Stimulated activated CD4-positive, alpha-beta T cell treated with anti-CD3 and anti-CD28 coated beads, TNF-alpha, amount 100 ng/mL, for 48 hours (primary cell): ENCODE results near the gene ZNF280C.
"Not testable (repeated sequence)": the region's sequence is repeated elsewhere in the genome, so short reads cannot be mapped to it uniquely, and the experiment has no call there.

Experiments
- DNase-seq, 3 donors: peaks; one replicate each; pipeline ENCODE4 v3.0.0-alpha.2; 2020; ENCODE audit warnings: low read depth in 3 of 3

The ZNF280C gene

GRCh38 chrX:130268449-130269170 is at the start of gene ZNF280C:
Gene ZNF280C (minus strand): TSS chrX:130268899. CDS start chrX:130260449, 8,450 bp downstream.
- DNase-seq = peak; percentile 80 to 90 (median 84)

GRCh38 chrX:130304587-130305368 is 36.1 kb upstream of the ZNF280C start:
- no peak for DNase-seq

- no peak for DNase-seq
These were observed 33.3 kb upstream of the ZNF280C start for GRCh38 chrX:130301977-130302376.

GRCh38 chrX:130301405-130301804 is 32.7 kb upstream of the ZNF280C start:
- DNase-seq = no peak

- no peak for DNase-seq
These were observed 31.2 kb upstream of the ZNF280C start for GRCh38 chrX:130300010-130300282.

GRCh38 chrX:130299279-130300009 is 30.7 kb upstream of the ZNF280C start:
- DNase-seq = no peak

GRCh38 chrX:130296743-130297142 is 28.0 kb upstream of the ZNF280C start:
- no peak for DNase-seq

- no peak for DNase-seq
These were observed 27.6 kb upstream of the ZNF280C start for GRCh38 chrX:130296297-130296678.

- DNase-seq = no peak
These were observed 27.0 kb upstream of the ZNF280C start for GRCh38 chrX:130295519-130296296.

- DNase-seq = no peak
These were observed 18.5 kb upstream of the ZNF280C start for GRCh38 chrX:130287071-130287770.

- DNase-seq = no peak
These were observed 17.0 kb upstream of the ZNF280C start for GRCh38 chrX:130285710-130286109.

GRCh38 chrX:130285069-130285620 is 16.4 kb upstream of the ZNF280C start:
- no peak for DNase-seq

- DNase-seq = no peak
These were observed 13.5 kb upstream of the ZNF280C start for GRCh38 chrX:130282151-130282550.

- DNase-seq = no peak
These were observed 12.2 kb upstream of the ZNF280C start for GRCh38 chrX:130280901-130281300.

- not testable (repeated sequence) for DNase-seq
These were observed 3.6 kb upstream of the ZNF280C start for GRCh38 chrX:130272253-130272652.

GRCh38 chrX:130269391-130269790 is 692 bp upstream of the ZNF280C start:
- DNase-seq = not testable (repeated sequence)

GRCh38 chrX:130267956-130268448 is 697 bp downstream of the ZNF280C start:
- DNase-seq = no peak

- no peak for DNase-seq
These were observed 4.1 kb downstream of the ZNF280C start for GRCh38 chrX:130264573-130264972.

- no peak for DNase-seq
These were observed 5.7 kb downstream of the ZNF280C start for GRCh38 chrX:130263016-130263415.

- no peak for DNase-seq
These were observed 6.5 kb downstream of the ZNF280C start for GRCh38 chrX:130262231-130262630.
